ENCODE data around the gene IL10RB. TPM values are rescaled to one million over a fixed set of nuclear protein-coding genes. Genes with fewer than 3 reads are reported as not detected.

The IL10RB gene
- total and polyA plus RNA-seq, 2 of the 8 experiments (the other 6 are each of a cell fraction or from before 2014, with no cell fraction given) = 2.7 to 3.2 TPM

GRCh38 chr21:33255404-33255803 lies 10.8 kb upstream of the IL10RB start:
- H3K56ac ChIP-seq (replicated peaks; ENCODE audit: insufficient read length, low read depth, low read length) = no peak overlapping the region
- no peak overlapping the region for H2BK12ac ChIP-seq (ENCODE audit: low read depth, low read length)
- H2AK5ac ChIP-seq (ENCODE audit: low read depth, low read length) = no peak overlapping the region
- H3K14ac ChIP-seq (ENCODE audit: insufficient read length) = no peak overlapping the region
- H2BK120ac ChIP-seq (replicated peaks; ENCODE audit: low read depth, low read length) = no peak overlapping the region
- H4K8ac ChIP-seq (ENCODE audit: extremely low read depth, insufficient read depth, low read length) = no peak overlapping the region
- peaks cover 0 to 22% (median 15%) of the 10 kb centered on the region in 4 experiments; a peak in 6 of 8 replicates for H3K36me3 ChIP-seq (ENCODE audit: control insufficient read depth in 2 of 4, insufficient read depth in 4 of 4, low read length in 3 of 4)
- H2BK5ac ChIP-seq (ENCODE audit: low read depth, low read length) = no peak overlapping the region
- H3K27ac ChIP-seq (ENCODE audit: low read depth, low read length) = no peak overlapping the region
- H3K23ac ChIP-seq (ENCODE audit: insufficient read length) = no peak overlapping the region
- no peak overlapping the region for H3K4me2 ChIP-seq (ENCODE audit: insufficient read depth in 1 of 2, low read depth in 2 of 2, low read length in 2 of 2)
- no peaks in the 10 kb centered on the region for H3K27me3 ChIP-seq (replicated peaks in 1 of 4; ENCODE audit: control insufficient read depth in 3 of 4, extremely low read depth in 1 of 4, insufficient read depth in 3 of 4, low read length in 3 of 4)
- no peaks in the 10 kb centered on the region for H3K79me1 ChIP-seq (ENCODE audit: low read depth, low read length)
- H3K23me2 ChIP-seq (ENCODE audit: low read depth, low read length) = no peaks in the 10 kb centered on the region
- H3K4me1 ChIP-seq (replicated peaks in 1 of 4; ENCODE audit: control insufficient read depth in 3 of 4, insufficient read depth in 4 of 4, low read length in 3 of 4) = no peaks in the 10 kb centered on the region
- WGBS, 2 experiments (ENCODE audit: extremely low coverage in 1 of 2, insufficient coverage in 1 of 2, insufficient read length in 1 of 2, insufficient replicate concordance in 2 of 2, low coverage in 1 of 2, low lambda C conversion rate in 2 of 2, missing lambda C conversion rate in 1 of 2) = 87% methylated on average over 1 of the region's 1 CpG; no CpG with 5 or more reads in 1 of the 2 experiments
- no peaks in the 10 kb centered on the region for H4K20me1 ChIP-seq (replicated peaks in 1 of 2; ENCODE audit: control insufficient read depth in 1 of 2, insufficient read depth in 2 of 2, low read length in 2 of 2)
- H2BK20ac ChIP-seq (ENCODE audit: low read length) = no peak overlapping the region
- no peak overlapping the region for H2AFZ ChIP-seq (ENCODE audit: low read length)
- ChIA-PET CTCF (ENCODE audit: partially characterized antibody) (interaction anchor here (1.2 kb wide), 1 partner anchor 131 kb away, joined by 3 read pairs; no protein-coding TSS in a partner anchor), POLR2A (ENCODE audit: partially characterized antibody) (interaction anchor here (0.8 kb wide), 1 partner anchor 10 kb away, joined by 3 read pairs; no protein-coding TSS in a partner anchor)
- no peak overlapping the region for H4K5ac ChIP-seq (ENCODE audit: insufficient read length, low read depth, low read length)
- H3K18ac ChIP-seq (ENCODE audit: extremely low read depth, low read length) = no peak overlapping the region
- no peak overlapping the region for H3K9ac ChIP-seq (replicated peaks in 1 of 4; ENCODE audit: extremely low read depth in 1 of 4, low read depth in 3 of 4, low read length in 3 of 4)
- no peak overlapping the region for H3K4ac ChIP-seq (replicated peaks; ENCODE audit: insufficient read length, low read depth, low read length)
- no peaks in the 10 kb centered on the region for H3K9me3 ChIP-seq (ENCODE audit: insufficient read depth in 2 of 2, low read depth in 1 of 2, low read length in 1 of 2)
- no peak overlapping the region for H3K4me3 ChIP-seq (ENCODE audit: extremely low read depth in 1 of 4, insufficient read depth in 2 of 4, low read depth in 3 of 4, low read length in 4 of 4)
- DNase-seq (ENCODE audit: low read depth in 1 of 2, low spot score in 2 of 2) (no peak), FAIRE-seq (no peak)
- no peak overlapping the region for H4K91ac ChIP-seq (replicated peaks; ENCODE audit: insufficient read length, low read length)
- no peak overlapping the region for H2BK15ac ChIP-seq (ENCODE audit: low read length)
- TF ChIP-seq GTF2F1 (IDR thresholded peaks at IDR 0.05; ENCODE audit: borderline replicate concordance, low read depth, low read length) = no peak
- TF ChIP-seq TBP (IDR thresholded peaks at IDR 0.05; ENCODE audit: low read depth, low read length) = no peak
- TF ChIP-seq CTBP2 (IDR thresholded peaks at IDR 0.05; ENCODE audit: borderline replicate concordance, insufficient read depth, insufficient read length, low read length) = no peak
- TF ChIP-seq KDM4A (IDR thresholded peaks at IDR 0.05; ENCODE audit: low read depth, low read length, severe bottlenecking) = no peak
- no peak for TF ChIP-seq ATF2 (IDR thresholded peaks at IDR 0.05; ENCODE audit: low read length)
- no peaks in the 10 kb centered on the region for H3K79me2 ChIP-seq (ENCODE audit: control insufficient read depth in 1 of 2, insufficient read depth in 2 of 2, low read length in 2 of 2)

All from H1 (cell line).